Heart right ventricle (tissue), 16 donors: ENCODE data around the gene SSMEM1. TPM values are rescaled to one million over a fixed set of nuclear protein-coding genes. Genes with fewer than 3 reads are reported as not detected.

Source experiments
- ATAC-seq, 8 donors: fragments of 200-7000 bp; cut with Tn5 transposase; one replicate each; pipeline ENCODE4 v1.9.1; 2020; ENCODE audit warnings: mild to moderate bottlenecking in 8 of 8, moderate library complexity in 8 of 8, moderate number of reproducible peaks in 1 of 8
- DNase-seq, 2 donors: peaks; one replicate each; pipeline ENCODE4 v3.0.0-alpha.2; 2020
- H3K27ac ChIP-seq, 10 donors: fragments of 200-600 bp; sonication (generic) in 2 of 10; one replicate each; pipeline versions ENCODE4 v1.5.0 to v1.8.0; 2020 to 2022; ENCODE audit warnings: mild to moderate bottlenecking in 3 of 10
- H3K27me3 ChIP-seq, 7 donors: fragments of 200-600 bp; one replicate each; pipeline ENCODE4 v1.8.0; 2021 to 2022; ENCODE audit warnings: mild to moderate bottlenecking in 2 of 7
- H3K36me3 ChIP-seq, 9 donors: fragments of 200-600 bp; sonication (generic) in 1 of 9; one replicate each; pipeline versions ENCODE4 v1.5.0 to v1.8.0; 2020 to 2022; ENCODE audit warnings: mild to moderate bottlenecking in 2 of 9
- H3K4me1 ChIP-seq, 9 donors: fragments of 200-600 bp; sonication (generic) in 1 of 9; one replicate each; pipeline versions ENCODE4 v1.5.0 to v1.8.0; 2020 to 2022; ENCODE audit warnings: mild to moderate bottlenecking in 4 of 9
- H3K4me3 ChIP-seq, 10 donors: fragments of 200-600 bp; sonication (generic) in 2 of 10; one replicate each; pipeline versions ENCODE4 v1.5.0 to v1.8.0; 2020 to 2022; ENCODE audit warnings: mild to moderate bottlenecking in 7 of 10, moderate library complexity in 2 of 10
- H3K9me3 ChIP-seq, 11 donors: fragments of 200-600 bp in 10 of 11; sonication (generic) in 2 of 11; one replicate each; pipeline versions ENCODE4 v1.5.0 to v1.8.0; 2013 to 2022; ENCODE audit warnings: mild to moderate bottlenecking in 2 of 11, control low read depth in 1 of 11, moderate library complexity in 1 of 11
- WGBS, 2 donors: extraction: QIAGEN DNeasy Blood & Tissue Kit; methylation state at CpG; one replicate each; pipeline ENCODE4 v1.1.7; 2013; ENCODE audit warnings: inconsistent platforms in 1 of 2; 5-methylcytosine and 5-hydroxymethylcytosine counted together
- intact Hi-C, 10 donors: fragments of 100-400 bp; cut with DNase I; formaldehyde crosslinking; loops; one replicate each; pipeline versions ENCODE4 v1.11.1 to v1.14.2; 2022
- polyA plus RNA-seq, 2 donors: library from polyadenylated mRNA; stranded (reverse); fragments of 200-250 nt; gene quantifications; one replicate each; pipeline ENCODE4 v1.2.3, GENCODE V29; 2013
- total RNA-seq, 10 donors: library from RNA; stranded (reverse); fragmentation: NEBNext Ultra II Directional in 3 of 10; extraction: Animal tissue kit (Norgen Biotek cat#: 25700) in 3 of 10; gene quantifications; one replicate each; pipeline versions ENCODE4 v1.2.1 to v1.2.4, GENCODE V29; 2021 to 2023
- TF ChIP-seq, protein P1 (sequence below), 9 donors: fragments of 200-600 bp; sonication (generic) in 2 of 9; IDR thresholded peaks; one replicate each; pipeline versions ENCODE4 v1.5.0 to v1.8.0; 2021 to 2022; ENCODE audit warnings: antibody characterized with exemption in 9 of 9, mild to moderate bottlenecking in 5 of 9, moderate library complexity in 1 of 9
- donor health status: Arrhythmogenic right ventricular cardiomyopathy.
- donor health status: ischemic (EF 13 %, LVEDD 7.1; RV severe dilation, severe dysfunction).
- donor health status: healthy with polysubstance abuse.
- donor health status: DM: no; HTN: yes; CAD: no.
- donor health status: DM: no; HTN: no; CAD: no.
- donor health status: ischemic (EF 25% LVEDD 6.9; RV normal size, moderate dysfunction).
- donor health status: ischemic (EF 25% LVEDD 5.7; RV mildly dilated, moderate dysfunction).
- donor health status: healthy.
- donor health status: DM: yes; HTN: yes; CAD: no.
- donor health status: Ischemic cardiomyopathy.
- donor health status: ischemic (EF 35%, LVEDD 5.7; RV mildly dilated, moderate dysfunction).
- donor health status: nonischemic (EF 11% LVEDD 7.7; RV severe dilation, severe dysfunction).
- donor health status: DM: yes; HTN: yes; CAD: no.
- donor health status: PGD.
- donor health status: ischemic (EF 29% LVEDD 5.4; RV normal size, mild dysfunction).
- donor health status: nonischemic (EF 23%, LVEDD 6.1; RV moderate dilation, normal function).

SSMEM1 gene
- total and polyA plus RNA-seq, 12 donors = not detected

DNA sequence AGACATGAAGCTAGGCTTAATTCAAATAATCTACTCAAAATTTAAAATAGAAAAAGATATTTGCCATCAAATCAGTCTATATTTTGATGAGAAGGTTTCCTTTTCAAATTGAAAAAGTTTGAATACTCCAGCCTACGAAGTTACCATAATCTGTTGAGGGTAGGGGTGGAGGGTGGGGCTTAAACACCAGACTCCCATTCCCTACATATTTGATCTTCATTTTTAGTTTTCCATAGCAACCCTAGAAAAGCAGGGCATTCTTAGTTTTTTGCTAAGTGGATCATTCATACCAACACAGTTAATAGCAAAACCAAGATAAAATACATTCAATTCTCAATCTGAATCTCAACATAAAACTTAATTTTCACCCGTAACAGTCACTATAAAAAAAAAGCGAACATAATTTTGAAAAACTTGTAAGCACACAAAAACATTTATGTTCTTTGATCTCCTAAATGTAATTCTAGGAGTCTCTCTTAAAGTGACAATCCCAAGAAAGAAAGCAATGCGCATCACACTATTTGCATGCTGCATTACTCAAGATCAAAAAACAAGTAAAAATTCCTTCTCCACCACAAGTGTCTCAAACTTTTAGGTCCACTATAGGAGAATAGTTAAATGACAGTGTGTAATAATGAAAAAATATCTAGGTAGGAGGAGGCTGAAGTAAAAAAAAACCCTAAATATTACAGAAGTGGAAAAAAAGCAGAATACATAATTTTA lies 33.3 kb upstream of the SSMEM1 start:
- Histone ChIP-seq H3K27me3 (no peaks in the 10 kb centered on the region), H3K4me3 (no peak overlapping the region), H3K9me3 (no peaks in the 10 kb centered on the region), H3K27ac (no peak overlapping the region), H3K36me3 (peaks cover 0 to 100% (median 37%) of the 10 kb centered on the region in 9 donors), H3K4me1 (no peaks in the 10 kb centered on the region)
- DNase-seq (no peak), ATAC-seq (no peak)
- TF ChIP-seq, protein P1, sequence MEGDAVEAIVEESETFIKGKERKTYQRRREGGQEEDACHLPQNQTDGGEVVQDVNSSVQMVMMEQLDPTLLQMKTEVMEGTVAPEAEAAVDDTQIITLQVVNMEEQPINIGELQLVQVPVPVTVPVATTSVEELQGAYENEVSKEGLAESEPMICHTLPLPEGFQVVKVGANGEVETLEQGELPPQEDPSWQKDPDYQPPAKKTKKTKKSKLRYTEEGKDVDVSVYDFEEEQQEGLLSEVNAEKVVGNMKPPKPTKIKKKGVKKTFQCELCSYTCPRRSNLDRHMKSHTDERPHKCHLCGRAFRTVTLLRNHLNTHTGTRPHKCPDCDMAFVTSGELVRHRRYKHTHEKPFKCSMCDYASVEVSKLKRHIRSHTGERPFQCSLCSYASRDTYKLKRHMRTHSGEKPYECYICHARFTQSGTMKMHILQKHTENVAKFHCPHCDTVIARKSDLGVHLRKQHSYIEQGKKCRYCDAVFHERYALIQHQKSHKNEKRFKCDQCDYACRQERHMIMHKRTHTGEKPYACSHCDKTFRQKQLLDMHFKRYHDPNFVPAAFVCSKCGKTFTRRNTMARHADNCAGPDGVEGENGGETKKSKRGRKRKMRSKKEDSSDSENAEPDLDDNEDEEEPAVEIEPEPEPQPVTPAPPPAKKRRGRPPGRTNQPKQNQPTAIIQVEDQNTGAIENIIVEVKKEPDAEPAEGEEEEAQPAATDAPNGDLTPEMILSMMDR (IDR thresholded peaks at IDR 0.05) = no peak
- WGBS, 2 donors = 92 to 94% methylated on average over 4 of the region's 4 CpGs
- intact Hi-C loops = no loop called here

DNA sequence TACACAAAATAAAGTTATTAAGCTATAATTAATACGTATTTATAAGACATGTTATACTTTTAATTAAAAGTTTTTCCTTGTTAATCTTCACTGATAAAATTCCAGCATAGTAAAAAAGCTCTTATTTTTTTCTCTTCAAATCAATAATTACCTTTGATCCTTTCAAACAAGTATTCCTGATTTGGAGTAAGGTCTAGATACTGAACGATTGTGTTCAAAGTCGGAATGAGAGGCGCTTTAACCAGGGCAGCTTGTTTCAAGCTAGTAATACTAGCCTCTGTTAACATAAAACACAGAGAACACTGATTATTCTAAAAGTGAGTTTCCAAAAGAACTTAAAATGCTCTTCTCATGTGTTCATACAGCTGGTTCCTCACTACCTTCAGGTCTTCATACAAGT lies 29.4 kb upstream of the SSMEM1 start:
- TF ChIP-seq, protein P1 (IDR thresholded peaks at IDR 0.05) = no peak
- Histone ChIP-seq H3K9me3 (no peaks in the 10 kb centered on the region), H3K36me3 (peaks cover 0 to 100% (median 37%) of the 10 kb centered on the region in 9 donors), H3K4me3 (no peak overlapping the region), H3K27ac (no peak overlapping the region), H3K4me1 (no peaks in the 10 kb centered on the region), H3K27me3 (no peaks in the 10 kb centered on the region)
- ATAC-seq (no peak), DNase-seq (no peak)
- intact Hi-C loops = no loop called here
- WGBS, 2 donors = 90 to 92% methylated on average over 4 of the region's 4 CpGs

DNA sequence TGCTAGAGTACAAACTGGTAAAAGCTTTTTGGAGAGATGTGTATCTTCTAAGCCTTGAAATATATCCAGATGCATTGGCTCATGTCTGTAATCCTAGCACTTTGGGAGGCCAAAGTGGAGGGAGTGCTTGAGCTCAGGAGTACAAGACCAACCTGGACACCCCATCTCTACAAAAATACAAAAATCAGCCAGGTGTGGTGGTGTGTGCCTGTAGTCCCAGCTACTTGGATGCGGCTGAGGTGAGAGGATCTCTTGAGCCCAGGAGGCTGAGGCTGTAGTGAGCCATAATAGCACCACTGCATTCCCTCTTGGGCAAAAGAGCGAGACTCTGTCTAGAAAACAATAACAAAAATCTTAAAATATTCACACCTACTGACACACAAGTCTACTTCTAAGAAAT lies 28.0 kb upstream of the SSMEM1 start:
- peaks cover 0 to 100% (median 44%) of the 10 kb centered on the region in 9 donors for H3K36me3 ChIP-seq
- no peak overlapping the region for H3K4me3 ChIP-seq
- no peaks in the 10 kb centered on the region for H3K4me1 ChIP-seq
- H3K9me3 ChIP-seq = no peaks in the 10 kb centered on the region
- WGBS, 2 donors = 97 to 100% methylated on average over 2 of the region's 2 CpGs
- TF ChIP-seq, protein P1 (IDR thresholded peaks at IDR 0.05) = no peak
- H3K27ac ChIP-seq = no peak overlapping the region
- intact Hi-C loops = no loop called here
- ATAC-seq = no peak
- DNase-seq = no peak
- no peaks in the 10 kb centered on the region for H3K27me3 ChIP-seq

DNA sequence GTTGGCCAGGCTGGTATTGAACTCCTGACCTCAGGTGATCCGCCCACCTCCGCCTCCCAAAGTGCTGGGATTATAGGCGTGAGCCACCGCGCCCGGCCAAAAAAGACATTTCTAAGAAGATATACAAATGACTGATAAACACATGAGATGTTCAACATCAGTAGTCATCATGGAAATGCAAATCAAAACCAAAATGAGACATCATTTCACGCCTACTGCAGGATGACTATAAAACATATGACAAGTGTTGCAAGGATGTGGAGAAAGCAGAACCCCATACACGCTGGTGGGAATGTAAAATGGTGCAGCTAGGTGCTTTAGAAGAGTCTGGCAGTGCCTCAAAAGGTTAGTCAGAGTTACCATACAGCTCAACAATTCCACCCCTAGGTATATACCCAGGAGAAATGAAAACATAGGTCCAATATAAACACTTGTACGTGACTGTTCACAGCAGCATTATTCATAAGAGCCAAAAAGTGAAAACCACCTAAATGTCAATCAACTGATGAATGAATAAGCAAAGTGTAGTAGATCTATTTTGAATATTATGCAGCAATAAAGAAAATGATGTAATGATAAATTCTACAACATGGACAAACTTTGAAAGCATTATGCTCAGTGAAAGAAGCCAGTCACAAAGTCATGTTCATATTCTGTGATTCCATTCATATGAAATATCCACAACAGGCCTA lies 26.9 kb upstream of the SSMEM1 start:
- 94 to 95% methylated on average over 9 of the region's 9 CpGs for WGBS, 2 donors
- TF ChIP-seq, protein P1 (IDR thresholded peaks at IDR 0.05) = no peak
- H3K4me1 ChIP-seq = no peaks in the 10 kb centered on the region
- ATAC-seq (no peak), DNase-seq (no peak)
- H3K36me3 ChIP-seq = peaks cover 0 to 97% (median 43%) of the 10 kb centered on the region in 9 donors
- no peak overlapping the region for H3K27ac ChIP-seq
- no peaks in the 10 kb centered on the region for H3K27me3 ChIP-seq
- intact Hi-C loops = no loop called here
- no peaks in the 10 kb centered on the region for H3K9me3 ChIP-seq
- H3K4me3 ChIP-seq = no peak overlapping the region
